ENCODE data around the gene LYPD6B. TPM values are rescaled to one million over a fixed set of nuclear protein-coding genes. Genes with fewer than 3 reads are reported as not detected.

LYPD6B gene
- total and polyA plus RNA-seq, 4 donors, result 0.13 to 0.59 (median 0.14) TPM

- Histone ChIP-seq H3K4me1 (ENCODE audit: control insufficient read depth in 4 of 4, insufficient read depth in 4 of 4, low read length in 3 of 4) (no peaks in the 10 kb centered on the region), H3K9ac (ENCODE audit: low read depth in 1 of 2, low read length in 2 of 2) (no peak overlapping the region), H3K4me3 (ENCODE audit: low read depth in 1 of 3, low read length in 3 of 3) (no peak overlapping the region), H3K36me3 (ENCODE audit: control insufficient read depth in 4 of 4, insufficient read depth in 3 of 4, low read depth in 1 of 4, low read length in 3 of 4) (no peaks in the 10 kb centered on the region), H3K27me3 (ENCODE audit: control insufficient read depth in 4 of 4, insufficient read depth in 4 of 4, low read length in 3 of 4) (no peaks in the 10 kb centered on the region), H3K9me3 (ENCODE audit: control insufficient read depth in 4 of 4, low read length in 3 of 4) (no peaks in the 10 kb centered on the region), H3K27ac (ENCODE audit: low read depth in 1 of 2, low read length in 2 of 2) (no peak overlapping the region)
- no peak for DNase-seq (ENCODE audit: low spot score)
- no peak for TF ChIP-seq HNF4A (conservative IDR thresholded peaks at IDR 0.05)
- TF ChIP-seq MAX (IDR thresholded peaks at IDR 0.05), result no peak
- TF ChIP-seq FOXA2 (IDR thresholded peaks at IDR 0.05), result no peak
- no peak for TF ChIP-seq EGR1 (IDR thresholded peaks at IDR 0.05; ENCODE audit: low read depth in 2 of 2)
- no peak for TF ChIP-seq ATF3 (IDR thresholded peaks at IDR 0.05)
- no peak for TF ChIP-seq REST (IDR thresholded peaks at IDR 0.05)
- TF ChIP-seq SP1 (IDR thresholded peaks at IDR 0.05), result no peak
- TF ChIP-seq CTCF (IDR thresholded peaks at IDR 0.05; ENCODE audit: low read depth, low read length, missing input control), result no peak
- TF ChIP-seq JUND (IDR thresholded peaks at IDR 0.05), result no peak
- TF ChIP-seq RAD21 (IDR thresholded peaks at IDR 0.05), result no peak
- no peak for TF ChIP-seq ZBTB33 (IDR thresholded peaks at IDR 0.05)
- no peak for TF ChIP-seq HNF4G (IDR thresholded peaks at IDR 0.05)
- TF ChIP-seq NR2F2 (IDR thresholded peaks at IDR 0.05), result no peak
- no peak for TF ChIP-seq GABPA (IDR thresholded peaks at IDR 0.05 in 1 of 2, conservative IDR thresholded peaks at IDR 0.05 in 1 of 2)
- TF ChIP-seq TAF1 (conservative IDR thresholded peaks at IDR 0.05), result no peak
- no peak for TF ChIP-seq RXRA (IDR thresholded peaks at IDR 0.05)
- TF ChIP-seq FOXA1 (IDR thresholded peaks at IDR 0.05), result no peak
These were observed 161.6 kb downstream of the LYPD6B start for GRCh38 chr2:149200109-149200520.

- no peaks in the 10 kb centered on the region for H3K9me3 ChIP-seq (ENCODE audit: control insufficient read depth in 4 of 4, low read length in 3 of 4)
- no peak for TF ChIP-seq RXRA (IDR thresholded peaks at IDR 0.05)
- TF ChIP-seq RAD21 (IDR thresholded peaks at IDR 0.05), result no peak
- TF ChIP-seq MAX (IDR thresholded peaks at IDR 0.05), result no peak
- TF ChIP-seq FOXA2 (IDR thresholded peaks at IDR 0.05), result no peak
- no peak for TF ChIP-seq ATF3 (IDR thresholded peaks at IDR 0.05)
- no peak for TF ChIP-seq JUND (IDR thresholded peaks at IDR 0.05)
- H3K27ac ChIP-seq (ENCODE audit: low read depth in 1 of 2, low read length in 2 of 2), result no peak overlapping the region
- no peak for DNase-seq (ENCODE audit: low spot score)
- H3K36me3 ChIP-seq (ENCODE audit: control insufficient read depth in 4 of 4, insufficient read depth in 3 of 4, low read depth in 1 of 4, low read length in 3 of 4), result no peaks in the 10 kb centered on the region
- no peaks in the 10 kb centered on the region for H3K4me1 ChIP-seq (ENCODE audit: control insufficient read depth in 4 of 4, insufficient read depth in 4 of 4, low read length in 3 of 4)
- WGBS, result 73% methylated on average over 4 of the region's 4 CpGs
- no peak overlapping the region for H3K4me3 ChIP-seq (ENCODE audit: low read depth in 1 of 3, low read length in 3 of 3)
- H3K27me3 ChIP-seq (ENCODE audit: control insufficient read depth in 4 of 4, insufficient read depth in 4 of 4, low read length in 3 of 4), result no peaks in the 10 kb centered on the region
- H3K9ac ChIP-seq (ENCODE audit: low read depth in 1 of 2, low read length in 2 of 2), result no peak overlapping the region
These were observed 166.2 kb downstream of the LYPD6B start for GRCh38 chr2:149204686-149205085.
